Stimulated activated naive CD8-positive, alpha-beta T cell treated with anti-CD3 and anti-CD28 coated beads, Interleukin-15, Interleukin-2, amounts not matched to agents 100 ng/mL and 50 ng/mL, for 24 hours (primary cell): ENCODE measurements around the gene SETD3.
A peak's percentile ranks its signal among the peaks of the same experiment; 100 is the strongest.

Experiments
- H3K27ac Mint-ChIP-seq: one replicate; pipeline ENCODE4 v1.8.0; 2021; ENCODE audit warnings: mild to moderate bottlenecking, mixed read lengths
- H3K27me3 Mint-ChIP-seq: one replicate; pipeline ENCODE4 v1.8.0; 2021; ENCODE audit warnings: mixed read lengths
- H3K36me3 Mint-ChIP-seq: one replicate; pipeline ENCODE4 v1.8.0; 2021; ENCODE audit warnings: low read depth, mixed read lengths
- H3K4me1 Mint-ChIP-seq: one replicate; pipeline ENCODE4 v1.8.0; 2021; ENCODE audit warnings: low read depth, mixed read lengths
- H3K4me3 Mint-ChIP-seq: one replicate; pipeline ENCODE4 v1.8.0; 2021; ENCODE audit warnings: mild to moderate bottlenecking, mixed read lengths
- H3K9me3 Mint-ChIP-seq: one replicate; pipeline ENCODE4 v1.8.0; 2021; ENCODE audit warnings: mixed read lengths

The SETD3 gene

GRCh38 chr14:99397698-99398097 lies 83.0 kb downstream of the SETD3 start:
- H3K27ac Mint-ChIP-seq = no peak overlapping the region
- no peaks in the 10 kb centered on the region for H3K27me3 Mint-ChIP-seq
- H3K36me3 Mint-ChIP-seq = peaks cover 29% of the 10 kb centered on the region
- peaks cover 16% of the 10 kb centered on the region for H3K4me1 Mint-ChIP-seq
- no peaks in the 10 kb centered on the region for H3K9me3 Mint-ChIP-seq
- H3K4me3 Mint-ChIP-seq = no peak overlapping the region

- no peaks in the 10 kb centered on the region for H3K9me3 Mint-ChIP-seq
- H3K36me3 Mint-ChIP-seq = peaks cover 29% of the 10 kb centered on the region
- H3K27ac Mint-ChIP-seq = no peak overlapping the region
- H3K27me3 Mint-ChIP-seq = no peaks in the 10 kb centered on the region
- peaks cover 10% of the 10 kb centered on the region for H3K4me1 Mint-ChIP-seq
- no peak overlapping the region for H3K4me3 Mint-ChIP-seq
Measured at GRCh38 chr14:99395909-99396530, 84.6 kb downstream of the SETD3 start.

DNA sequence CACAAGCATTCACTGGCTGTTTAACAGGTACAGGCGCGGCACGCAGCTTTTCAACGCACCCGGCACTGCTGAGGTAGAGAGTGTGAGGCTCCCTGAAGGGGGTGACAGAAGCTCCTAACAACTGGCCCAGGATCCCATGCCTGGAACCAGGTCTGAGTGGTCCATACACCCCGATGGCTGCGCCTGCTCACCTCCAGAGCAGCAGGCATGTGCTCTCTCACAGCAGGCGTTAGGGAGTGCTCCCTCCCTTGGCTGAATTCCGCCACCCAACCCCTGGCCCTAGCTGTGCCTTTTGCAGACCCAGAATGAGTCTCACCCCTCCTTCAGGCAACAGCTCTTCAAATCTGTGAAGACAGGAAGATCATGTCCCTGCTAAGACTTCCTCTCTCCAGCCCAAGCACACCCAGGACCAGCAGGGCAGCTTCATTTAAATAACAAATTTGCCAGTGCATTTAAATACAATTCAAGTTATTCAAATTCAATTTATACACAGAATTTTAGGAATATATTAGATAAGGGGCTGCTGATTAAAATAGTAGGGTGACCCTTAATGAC lies 86.0 kb downstream of the SETD3 start:
- H3K4me3 Mint-ChIP-seq = no peak overlapping the region
- H3K4me1 Mint-ChIP-seq = peaks cover 10% of the 10 kb centered on the region
- no peaks in the 10 kb centered on the region for H3K9me3 Mint-ChIP-seq
- no peaks in the 10 kb centered on the region for H3K27me3 Mint-ChIP-seq
- H3K27ac Mint-ChIP-seq = no peak overlapping the region
- H3K36me3 Mint-ChIP-seq = peaks cover 21% of the 10 kb centered on the region

- Mint-ChIP-seq H3K27ac (peak overlapping the region; percentile 31), H3K4me3 (no peak overlapping the region)
Measured at GRCh38 chr14:99393059-99393655, 87.5 kb downstream of the SETD3 start.

GRCh38 chr14:99391671-99392070 lies 89.0 kb downstream of the SETD3 start:
- no peak overlapping the region for H3K27ac Mint-ChIP-seq
- H3K9me3 Mint-ChIP-seq = no peaks in the 10 kb centered on the region
- peaks cover 6% of the 10 kb centered on the region for H3K36me3 Mint-ChIP-seq
- H3K4me1 Mint-ChIP-seq = peaks cover 20% of the 10 kb centered on the region
- H3K4me3 Mint-ChIP-seq = no peak overlapping the region
- H3K27me3 Mint-ChIP-seq = peaks cover 4% of the 10 kb centered on the region

More at GRCh38 chr14:99393059-99393655, 87.5 kb downstream of the SETD3 start:
- H3K9me3 Mint-ChIP-seq = no peaks in the 10 kb centered on the region
- peaks cover 9% of the 10 kb centered on the region for H3K36me3 Mint-ChIP-seq
- no peaks in the 10 kb centered on the region for H3K27me3 Mint-ChIP-seq
- H3K4me1 Mint-ChIP-seq = peaks cover 13% of the 10 kb centered on the region

DNA sequence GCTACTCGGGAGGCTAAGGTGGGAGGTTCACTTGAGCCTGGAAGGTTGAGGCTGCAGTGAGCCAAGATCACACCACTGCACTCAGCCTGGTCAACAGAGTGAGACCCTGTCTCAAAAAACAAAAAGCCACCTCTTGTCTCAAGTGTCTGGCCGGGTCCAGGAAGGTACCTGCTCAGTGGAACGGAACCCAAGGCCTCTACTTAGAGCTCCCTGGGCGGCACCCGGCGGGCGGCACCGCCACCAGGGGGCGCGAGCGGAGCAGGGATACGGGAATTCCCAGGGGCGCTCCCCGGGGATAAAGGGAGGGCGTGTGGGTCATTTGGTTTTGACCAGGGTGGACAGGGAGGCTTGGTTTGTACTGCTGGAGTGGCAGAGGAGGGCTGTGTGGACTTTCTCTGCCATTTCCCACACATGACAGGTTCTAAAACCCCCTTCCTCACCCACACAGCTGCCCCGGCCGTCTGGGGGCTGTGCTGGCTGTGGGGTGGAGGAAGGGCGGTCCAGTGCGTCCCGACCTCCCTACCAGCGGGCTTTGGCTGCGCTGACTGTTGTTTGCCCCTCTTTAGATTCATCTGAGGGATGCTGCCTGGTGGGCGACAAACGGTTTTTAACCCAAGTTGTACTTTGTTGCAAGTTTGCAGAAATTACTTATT lies 91.4 kb downstream of the SETD3 start:
- Mint-ChIP-seq H3K36me3 (no peaks in the 10 kb centered on the region), H3K27ac (no peak overlapping the region), H3K4me3 (no peak overlapping the region), H3K9me3 (no peaks in the 10 kb centered on the region), H3K4me1 (peaks cover 10% of the 10 kb centered on the region), H3K27me3 (peaks cover 8% of the 10 kb centered on the region)

- Mint-ChIP-seq H3K4me3 (no peak overlapping the region), H3K9me3 (no peaks in the 10 kb centered on the region), H3K36me3 (no peaks in the 10 kb centered on the region), H3K27me3 (peaks cover 14% of the 10 kb centered on the region), H3K27ac (no peak overlapping the region), H3K4me1 (peaks cover 10% of the 10 kb centered on the region)
Measured at GRCh38 chr14:99388286-99388685, 92.4 kb downstream of the SETD3 start.

GRCh38 chr14:99387880-99388279 lies 92.8 kb downstream of the SETD3 start:
- H3K9me3 Mint-ChIP-seq = no peaks in the 10 kb centered on the region

GRCh38 chr14:99384450-99385417 lies 95.9 kb downstream of the SETD3 start:
- Mint-ChIP-seq H3K27me3 (peaks cover 32% of the 10 kb centered on the region), H3K27ac (no peak overlapping the region), H3K36me3 (no peaks in the 10 kb centered on the region), H3K4me3 (no peak overlapping the region), H3K4me1 (peaks cover 17% of the 10 kb centered on the region), H3K9me3 (no peaks in the 10 kb centered on the region)

More at GRCh38 chr14:99387880-99388279, 92.8 kb downstream of the SETD3 start:
- H3K4me3 Mint-ChIP-seq = no peak overlapping the region
- no peak overlapping the region for H3K27ac Mint-ChIP-seq
- peaks cover 18% of the 10 kb centered on the region for H3K27me3 Mint-ChIP-seq
- H3K36me3 Mint-ChIP-seq = no peaks in the 10 kb centered on the region
- peaks cover 10% of the 10 kb centered on the region for H3K4me1 Mint-ChIP-seq

DNA sequence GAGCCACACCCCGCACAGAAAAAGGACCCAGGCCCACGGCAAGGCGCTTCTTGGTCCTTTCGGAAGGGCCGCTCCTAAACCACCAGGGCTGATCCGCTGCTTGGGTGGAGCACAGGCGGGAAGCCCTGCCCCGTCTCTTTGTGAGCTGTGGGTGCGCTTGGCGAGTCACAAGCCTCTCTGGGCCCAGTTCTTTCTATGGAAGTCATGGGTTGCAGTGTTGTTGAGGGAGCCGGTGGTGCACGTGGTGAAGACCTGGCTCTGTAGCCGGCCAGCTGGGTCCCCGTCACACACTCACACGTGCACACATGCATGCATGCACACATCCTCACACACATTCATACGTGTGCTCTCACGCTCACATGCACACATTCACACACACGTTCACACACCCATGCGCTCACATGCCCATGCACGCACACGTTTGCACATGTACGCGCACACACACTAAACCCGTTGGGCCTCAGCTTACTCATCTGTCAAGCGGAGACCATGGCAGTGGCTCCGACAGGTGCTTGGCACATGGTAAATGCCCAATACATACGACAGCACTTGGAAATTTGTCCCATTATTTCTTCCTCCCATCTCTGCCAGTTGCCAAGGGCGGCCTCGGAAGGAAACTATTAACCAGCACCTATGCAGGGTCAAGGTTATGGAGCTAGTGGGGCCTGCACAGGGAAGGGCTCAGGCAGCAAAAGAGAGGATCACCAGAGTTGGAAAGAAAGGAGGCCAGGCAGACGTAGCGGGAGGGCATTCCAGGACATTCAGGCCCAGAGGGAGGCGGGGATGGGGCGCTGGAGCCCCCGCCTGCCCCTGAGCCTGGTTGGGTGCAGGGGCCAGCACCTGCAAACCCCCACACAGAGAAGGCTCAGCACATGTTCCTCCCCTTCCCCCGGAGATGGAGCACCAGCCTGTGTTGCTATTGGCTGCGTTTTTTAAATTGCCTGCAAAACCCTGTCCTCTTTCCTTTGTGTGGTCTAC lies 96.9 kb downstream of the SETD3 start:
- no peak overlapping the region for H3K27ac Mint-ChIP-seq
- H3K4me3 Mint-ChIP-seq = no peak overlapping the region
- peaks cover 17% of the 10 kb centered on the region for H3K4me1 Mint-ChIP-seq
- no peaks in the 10 kb centered on the region for H3K36me3 Mint-ChIP-seq
- peaks cover 32% of the 10 kb centered on the region for H3K27me3 Mint-ChIP-seq
- H3K9me3 Mint-ChIP-seq = no peaks in the 10 kb centered on the region

DNA sequence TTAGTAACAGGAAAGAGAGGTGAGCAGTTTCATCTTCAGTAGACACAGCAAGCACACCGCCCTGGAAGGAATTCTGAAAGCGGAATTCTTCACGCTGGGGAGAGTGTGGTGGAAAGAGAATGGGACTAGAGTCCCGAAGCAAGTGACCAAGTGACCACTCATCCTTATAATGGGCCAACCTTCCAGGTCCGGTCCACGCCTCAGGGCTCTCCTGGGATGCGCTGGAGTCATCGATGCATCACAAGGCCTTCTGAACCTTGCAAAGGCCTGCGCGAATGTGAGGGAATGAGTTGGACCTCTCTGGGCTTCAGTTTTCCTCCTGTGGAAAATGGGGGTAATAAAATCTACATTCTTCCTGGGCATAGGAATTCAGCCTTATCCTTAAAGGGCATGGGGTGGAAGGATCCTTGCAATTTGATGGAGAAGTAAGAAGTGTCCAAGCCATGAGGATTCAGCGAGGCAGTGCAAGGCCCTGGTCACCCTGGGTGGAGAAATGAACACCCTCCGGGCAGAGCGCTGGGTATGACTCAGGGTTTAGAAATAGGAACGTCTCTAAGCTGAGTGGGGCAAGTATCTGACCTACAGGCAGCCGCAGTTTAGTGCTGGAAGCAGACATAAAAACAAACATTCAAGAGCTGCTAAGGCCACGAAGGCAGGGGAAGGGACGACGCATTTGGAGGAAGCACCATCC lies 97.7 kb downstream of the SETD3 start:
- Mint-ChIP-seq H3K36me3 (no peaks in the 10 kb centered on the region), H3K4me1 (peaks cover 14% of the 10 kb centered on the region), H3K4me3 (no peak overlapping the region), H3K27me3 (peaks cover 32% of the 10 kb centered on the region), H3K27ac (no peak overlapping the region), H3K9me3 (no peaks in the 10 kb centered on the region)

DNA sequence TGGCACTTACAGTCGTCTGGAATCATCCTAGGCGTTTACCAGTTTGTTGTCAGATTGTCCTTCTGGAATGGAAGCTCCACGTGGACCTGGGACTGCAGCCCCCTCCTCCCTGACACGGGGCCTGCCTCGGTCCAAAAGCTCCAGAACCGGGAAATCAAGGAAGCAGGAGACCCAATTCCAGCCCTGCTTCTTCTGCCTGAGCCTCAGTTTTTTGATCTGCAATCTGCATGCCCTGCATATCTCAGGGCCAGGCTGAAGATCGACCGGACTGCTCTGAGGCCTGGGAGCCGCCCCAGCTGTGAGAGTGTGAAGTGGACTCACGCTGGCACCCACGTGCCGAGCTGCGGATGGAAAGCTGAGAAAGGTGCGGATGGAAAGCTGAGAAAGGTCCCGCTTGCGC lies 98.6 kb downstream of the SETD3 start:
- Mint-ChIP-seq H3K36me3 (no peaks in the 10 kb centered on the region), H3K4me1 (peaks cover 8% of the 10 kb centered on the region), H3K9me3 (no peaks in the 10 kb centered on the region), H3K27ac (no peak overlapping the region), H3K4me3 (no peak overlapping the region), H3K27me3 (peaks cover 33% of the 10 kb centered on the region)

DNA sequence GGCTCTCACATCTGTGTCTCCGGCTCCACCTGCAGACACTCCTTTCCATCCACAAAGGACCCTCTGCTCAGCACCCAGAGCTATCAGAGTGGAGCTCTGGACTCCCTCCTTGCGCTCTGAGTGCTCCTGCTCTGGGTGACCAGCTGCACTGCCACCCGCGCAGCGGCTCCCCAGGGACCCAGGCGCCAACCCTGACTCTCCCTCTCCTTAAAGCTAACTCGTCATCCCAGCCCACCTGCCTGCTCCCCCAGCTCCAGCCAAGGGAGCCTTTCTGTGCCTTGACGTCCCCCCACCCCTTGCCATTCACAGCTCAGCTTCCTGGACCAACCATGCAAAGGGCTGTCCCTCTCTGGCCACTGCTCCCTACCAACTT lies 99.0 kb downstream of the SETD3 start:
- Mint-ChIP-seq H3K27me3 (peaks cover 32% of the 10 kb centered on the region), H3K4me1 (peaks cover 7% of the 10 kb centered on the region), H3K9me3 (no peaks in the 10 kb centered on the region), H3K4me3 (no peak overlapping the region), H3K27ac (no peak overlapping the region), H3K36me3 (no peaks in the 10 kb centered on the region)
